GM13976 (cell line): ENCODE data around the gene CCDC187.

Experiments
- DNase-seq: peaks from one replicate; pipeline ENCODE4 v3.0.0; 2012; ENCODE audit warnings: low spot score
- CTCF ChIP-seq: IDR thresholded peaks from 2 replicates; pipeline ENCODE4 v1.5.1; 2012; ENCODE audit warnings: borderline replicate concordance, mild to moderate bottlenecking; ENCODE audit not compliant: insufficient read depth; ENCODE audit errors: extremely low read depth, missing control alignments, control extremely low read depth
- in situ Hi-C: fragments of 300-500 bp; cut with MboI; formaldehyde crosslinking; loops from one replicate; pipeline ENCODE4 v1.12.0; 2022; ENCODE audit warnings: low sequenced_read_pairs, mixed read lengths, inconsistent platforms; ENCODE audit not compliant: unreplicated experiment

Gene CCDC187

DNA sequence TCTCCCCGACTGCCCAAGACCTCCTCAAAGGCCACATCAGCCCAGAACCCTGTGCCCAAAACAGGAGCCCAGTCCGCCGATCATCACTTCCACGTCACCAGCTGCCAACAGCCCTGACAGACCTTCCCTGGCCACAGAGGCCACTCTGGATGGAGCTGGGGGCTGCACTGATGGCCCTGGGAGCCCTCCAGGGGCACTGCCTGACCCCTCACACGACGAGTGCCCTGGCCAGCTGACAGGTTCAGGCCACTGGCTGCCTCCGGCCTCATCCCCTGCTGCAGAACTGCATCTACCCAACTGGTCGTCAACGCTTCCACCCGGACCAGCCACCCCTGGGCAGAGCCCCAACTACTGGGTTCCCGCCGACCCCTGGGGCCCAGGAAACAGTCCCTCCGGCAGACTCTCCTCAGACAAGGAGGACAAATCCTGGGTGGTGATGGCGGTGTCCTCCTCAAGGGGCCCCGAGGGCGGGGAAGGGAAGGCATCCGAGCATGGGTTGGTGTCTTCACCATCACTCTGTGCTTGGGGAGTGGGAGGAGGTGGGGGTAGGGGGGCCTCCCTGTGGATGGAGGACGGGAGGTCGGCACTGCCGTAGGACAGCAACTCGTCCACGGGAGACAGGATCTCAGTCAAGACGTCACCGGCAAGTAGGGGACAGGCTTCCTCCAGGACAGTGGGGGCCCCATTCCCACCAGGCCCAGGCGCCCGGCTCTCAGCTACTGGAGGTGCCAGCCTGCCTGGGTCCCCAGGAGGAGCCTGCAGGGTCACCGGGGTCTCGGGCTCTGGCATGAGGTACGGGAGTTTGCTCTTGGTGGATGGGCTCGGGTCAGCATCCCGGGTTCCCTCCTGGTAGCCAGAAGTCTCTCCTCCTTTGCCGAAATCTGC lies 50.4 kb downstream of the CCDC187 start:
- no peak for TF ChIP-seq CTCF
- no peak for DNase-seq
- in situ Hi-C loops, result no loop called here

DNA sequence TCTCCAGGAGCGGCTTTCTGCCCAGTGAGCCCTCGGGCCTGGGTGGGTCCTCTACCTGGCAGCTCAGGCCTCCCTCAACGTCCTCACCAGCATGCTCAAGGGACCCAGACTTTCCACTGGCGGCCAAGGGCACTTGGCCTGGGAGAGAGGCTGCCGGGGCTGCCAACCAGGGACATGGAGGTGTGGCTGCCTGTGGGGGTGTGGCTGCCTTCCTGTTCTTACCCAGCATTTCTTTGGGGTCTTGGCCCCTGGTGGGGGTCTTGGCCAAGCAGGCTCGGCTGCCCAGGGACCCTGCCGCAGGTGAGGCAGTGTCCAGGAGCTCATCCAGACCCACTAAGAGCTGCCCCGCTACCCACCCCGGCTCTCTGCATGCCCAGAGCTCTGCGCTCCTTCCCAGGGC lies 51.0 kb downstream of the CCDC187 start:
- DNase-seq, result no peak
- no peak for TF ChIP-seq CTCF
- in situ Hi-C loops, result no loop called here

GRCh38 chr9:136252281-136252680 lies 51.6 kb downstream of the CCDC187 start:
- DNase-seq, result no peak
- TF ChIP-seq CTCF, result no peak
- in situ Hi-C loops, result no loop called here

- in situ Hi-C loops, result no loop called here
- no peak for TF ChIP-seq CTCF
- DNase-seq, result no peak
These were observed 52.4 kb downstream of the CCDC187 start for GRCh38 chr9:136251264-136252115.

DNA sequence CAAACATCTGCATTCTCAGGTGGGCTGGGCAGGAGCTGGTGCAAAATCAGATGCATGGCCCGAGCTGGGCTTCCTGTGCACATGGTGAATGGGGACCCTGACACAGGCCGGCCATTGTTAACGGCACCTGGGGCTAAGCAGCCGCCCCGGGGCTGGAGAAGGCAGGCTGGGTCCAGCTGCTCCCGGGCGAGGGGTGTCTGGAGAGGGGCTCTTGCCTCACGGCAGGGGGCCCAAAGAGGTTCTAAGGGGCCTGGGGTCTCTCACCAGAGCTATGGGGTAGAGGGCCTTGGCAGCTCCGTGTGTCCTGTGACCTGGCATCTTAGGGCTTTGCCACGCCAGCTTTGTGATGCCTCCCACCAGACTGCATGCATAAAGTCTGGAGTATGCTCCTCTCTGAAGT lies 53.2 kb downstream of the CCDC187 start:
- no peak for DNase-seq
- no peak for TF ChIP-seq CTCF
- in situ Hi-C loops, result no loop called here

- in situ Hi-C loops, result no loop called here
- TF ChIP-seq CTCF, result no peak
- no peak for DNase-seq
These were observed 53.9 kb downstream of the CCDC187 start for GRCh38 chr9:136249877-136250559.
